Measurements from ENCODE around the gene GPR18. TPM values are rescaled to one million over a fixed set of nuclear protein-coding genes. Genes with fewer than 3 reads are reported as not detected.

Gene GPR18
- total and polyA plus RNA-seq, 8 donors, result 0.17 to 0.65 (median 0.46) TPM; not detected in 1

- TF ChIP-seq, protein P1, sequence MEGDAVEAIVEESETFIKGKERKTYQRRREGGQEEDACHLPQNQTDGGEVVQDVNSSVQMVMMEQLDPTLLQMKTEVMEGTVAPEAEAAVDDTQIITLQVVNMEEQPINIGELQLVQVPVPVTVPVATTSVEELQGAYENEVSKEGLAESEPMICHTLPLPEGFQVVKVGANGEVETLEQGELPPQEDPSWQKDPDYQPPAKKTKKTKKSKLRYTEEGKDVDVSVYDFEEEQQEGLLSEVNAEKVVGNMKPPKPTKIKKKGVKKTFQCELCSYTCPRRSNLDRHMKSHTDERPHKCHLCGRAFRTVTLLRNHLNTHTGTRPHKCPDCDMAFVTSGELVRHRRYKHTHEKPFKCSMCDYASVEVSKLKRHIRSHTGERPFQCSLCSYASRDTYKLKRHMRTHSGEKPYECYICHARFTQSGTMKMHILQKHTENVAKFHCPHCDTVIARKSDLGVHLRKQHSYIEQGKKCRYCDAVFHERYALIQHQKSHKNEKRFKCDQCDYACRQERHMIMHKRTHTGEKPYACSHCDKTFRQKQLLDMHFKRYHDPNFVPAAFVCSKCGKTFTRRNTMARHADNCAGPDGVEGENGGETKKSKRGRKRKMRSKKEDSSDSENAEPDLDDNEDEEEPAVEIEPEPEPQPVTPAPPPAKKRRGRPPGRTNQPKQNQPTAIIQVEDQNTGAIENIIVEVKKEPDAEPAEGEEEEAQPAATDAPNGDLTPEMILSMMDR (IDR thresholded peaks at IDR 0.05), result no peak
- Histone ChIP-seq H3K27ac (peak overlapping the region in 1 of 2 donors; percentile 66), H3K4me3 (no peak overlapping the region), H3K4me1 (peaks cover 0 to 59% of the 10 kb centered on the region in 2 donors), H3K9me3 (no peaks in the 10 kb centered on the region), H3K36me3 (peaks cover 0 to 13% of the 10 kb centered on the region in 2 donors), H3K27me3 (no peaks in the 10 kb centered on the region)
- ATAC-seq (no peak), DNase-seq (no peak)
- intact Hi-C loops (cut with DNase I), result no loop called here
Measured at GRCh38 chr13:99297331-99297730, 39.2 kb upstream of the GPR18 start.

GRCh38 chr13:99296398-99296797 lies 38.2 kb upstream of the GPR18 start:
- H3K27ac ChIP-seq, result peak overlapping the region in 1 of 2 donors; percentile 66
- peaks cover 0 to 55% of the 10 kb centered on the region in 2 donors for H3K4me1 ChIP-seq
- H3K4me3 ChIP-seq, result no peak overlapping the region
- intact Hi-C loops (cut with DNase I), result no loop called here
- no peaks in the 10 kb centered on the region for H3K27me3 ChIP-seq
- ATAC-seq (no peak), DNase-seq (no peak)
- no peaks in the 10 kb centered on the region for H3K9me3 ChIP-seq
- peaks cover 0 to 13% of the 10 kb centered on the region in 2 donors for H3K36me3 ChIP-seq
- TF ChIP-seq, protein P1 (IDR thresholded peaks at IDR 0.05), result no peak

- no peak for DNase-seq
Measured at GRCh38 chr13:99295488-99296252, 37.5 kb upstream of the GPR18 start.

DNA sequence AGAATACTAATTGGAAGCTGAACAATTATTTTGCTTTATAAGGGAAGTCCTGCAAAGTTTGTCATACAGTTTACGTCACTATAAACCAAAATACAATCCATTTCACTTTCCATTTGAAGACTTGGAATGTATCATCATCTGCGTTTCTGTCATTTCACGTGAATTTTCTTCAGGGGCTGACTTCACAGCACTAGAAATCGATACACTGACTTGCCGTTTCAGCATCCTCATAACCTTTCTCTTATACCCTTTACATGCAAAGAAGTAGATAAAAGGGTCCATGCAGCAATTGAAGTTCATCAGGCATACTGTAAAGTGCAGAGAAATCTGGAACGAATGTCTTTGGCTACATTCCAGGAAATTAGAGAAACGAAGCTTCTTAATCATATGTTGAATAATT lies 36.8 kb upstream of the GPR18 start:
- H3K27ac ChIP-seq, result no peak overlapping the region
- H3K9me3 ChIP-seq, result no peaks in the 10 kb centered on the region
- no peak for ATAC-seq
- H3K36me3 ChIP-seq, result peaks cover 0 to 13% of the 10 kb centered on the region in 2 donors
- TF ChIP-seq, protein P1 (IDR thresholded peaks at IDR 0.05), result no peak
- intact Hi-C loops (cut with DNase I), result no loop called here
- no peak overlapping the region for H3K4me3 ChIP-seq
- H3K27me3 ChIP-seq, result no peaks in the 10 kb centered on the region
- no peak for DNase-seq
- peaks cover 0 to 53% of the 10 kb centered on the region in 2 donors for H3K4me1 ChIP-seq

More at GRCh38 chr13:99295488-99296252, 37.5 kb upstream of the GPR18 start:
- Histone ChIP-seq H3K4me3 (no peak overlapping the region), H3K4me1 (peaks cover 0 to 54% of the 10 kb centered on the region in 2 donors), H3K9me3 (no peaks in the 10 kb centered on the region), H3K27me3 (no peaks in the 10 kb centered on the region), H3K36me3 (peaks cover 0 to 13% of the 10 kb centered on the region in 2 donors), H3K27ac (peak overlapping the region in 1 of 2 donors; percentile 66)
- intact Hi-C loops (cut with DNase I), result no loop called here
- TF ChIP-seq, protein P1 (IDR thresholded peaks at IDR 0.05), result no peak
- no peak for ATAC-seq

- H3K36me3 ChIP-seq, result peaks cover 0 to 13% of the 10 kb centered on the region in 2 donors
- H3K9me3 ChIP-seq, result no peaks in the 10 kb centered on the region
- ATAC-seq, result no peak
- H3K4me3 ChIP-seq, result no peak overlapping the region
- intact Hi-C loops (cut with DNase I), result no loop called here
- DNase-seq, result no peak
- H3K4me1 ChIP-seq, result peaks cover 0 to 53% of the 10 kb centered on the region in 2 donors
- TF ChIP-seq, protein P1 (IDR thresholded peaks at IDR 0.05), result no peak
- no peak overlapping the region for H3K27ac ChIP-seq
- no peaks in the 10 kb centered on the region for H3K27me3 ChIP-seq
Measured at GRCh38 chr13:99294198-99294597, 36.0 kb upstream of the GPR18 start.

Measured in left lung (tissue), 10 donors.